Thyroid gland (tissue), 4 donors: ENCODE data around the gene LIPM.

ENCODE experiments used
- POLR2A ChIP-seq, 2 donors: fragments of 450-650 bp; IDR thresholded peaks; one replicate each; pipeline ENCODE4 v1.6.1; 2017; ENCODE audit warnings: antibody characterized with exemption in 2 of 2, mild to moderate bottlenecking in 2 of 2, moderate library complexity in 1 of 2
- TF ChIP-seq, protein P1 (sequence below), 6 experiments: fragments of 200-600 bp in 3 of 6; fragments of 450-650 bp in 3 of 6; sonication (generic) in 3 of 6; IDR thresholded peaks; one replicate each; pipeline ENCODE4 v1.5.1; 2016 to 2019; ENCODE audit warnings: antibody characterized with exemption in 6 of 6, mild to moderate bottlenecking in 2 of 6, inconsistent platforms in 1 of 6, moderate library complexity in 1 of 6

DNA sequence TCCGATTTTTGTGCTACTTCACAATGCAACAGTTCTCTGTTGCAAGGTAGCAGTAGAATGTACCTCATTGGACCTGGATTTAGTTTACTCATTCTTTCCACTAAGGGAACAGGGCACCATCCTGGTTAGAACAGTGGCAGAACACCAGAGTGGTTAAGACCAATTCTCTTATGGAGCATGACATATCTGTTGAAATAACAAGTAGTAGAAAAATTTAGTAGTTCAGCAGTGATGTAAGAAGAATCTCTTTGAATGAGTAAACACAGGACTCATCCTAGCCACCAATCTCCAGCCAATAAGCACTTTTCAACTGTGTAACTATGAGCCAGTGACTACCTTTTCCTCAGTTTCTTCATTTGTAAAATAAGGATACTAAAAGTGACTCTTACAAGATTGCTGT lies 46.7 kb downstream of the LIPM start:
- TF ChIP-seq, protein P1, sequence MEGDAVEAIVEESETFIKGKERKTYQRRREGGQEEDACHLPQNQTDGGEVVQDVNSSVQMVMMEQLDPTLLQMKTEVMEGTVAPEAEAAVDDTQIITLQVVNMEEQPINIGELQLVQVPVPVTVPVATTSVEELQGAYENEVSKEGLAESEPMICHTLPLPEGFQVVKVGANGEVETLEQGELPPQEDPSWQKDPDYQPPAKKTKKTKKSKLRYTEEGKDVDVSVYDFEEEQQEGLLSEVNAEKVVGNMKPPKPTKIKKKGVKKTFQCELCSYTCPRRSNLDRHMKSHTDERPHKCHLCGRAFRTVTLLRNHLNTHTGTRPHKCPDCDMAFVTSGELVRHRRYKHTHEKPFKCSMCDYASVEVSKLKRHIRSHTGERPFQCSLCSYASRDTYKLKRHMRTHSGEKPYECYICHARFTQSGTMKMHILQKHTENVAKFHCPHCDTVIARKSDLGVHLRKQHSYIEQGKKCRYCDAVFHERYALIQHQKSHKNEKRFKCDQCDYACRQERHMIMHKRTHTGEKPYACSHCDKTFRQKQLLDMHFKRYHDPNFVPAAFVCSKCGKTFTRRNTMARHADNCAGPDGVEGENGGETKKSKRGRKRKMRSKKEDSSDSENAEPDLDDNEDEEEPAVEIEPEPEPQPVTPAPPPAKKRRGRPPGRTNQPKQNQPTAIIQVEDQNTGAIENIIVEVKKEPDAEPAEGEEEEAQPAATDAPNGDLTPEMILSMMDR (IDR thresholded peaks at IDR 0.05): no peak
- no peak for TF ChIP-seq POLR2A (IDR thresholded peaks at IDR 0.05)
